Measurements from ENCODE around the gene PM20D2. TPM values are rescaled to one million over a fixed set of nuclear protein-coding genes. Genes with fewer than 3 reads are reported as not detected.

The PM20D2 gene
- total and polyA plus RNA-seq, 2 donors (not counting 1 experiment from before 2014, with no cell fraction given), result 3.9 to 10.1 TPM

GRCh38 chr6:89205819-89206218 is 60.0 kb downstream of the PM20D2 start:
- H3K4me3 ChIP-seq (replicated peaks in 1 of 4; ENCODE audit: control extremely low read depth in 1 of 4, insufficient read depth in 1 of 4, low read depth in 3 of 4, low read length in 4 of 4), result no peak overlapping the region
- H3K79me2 ChIP-seq (ENCODE audit: control insufficient read depth, insufficient read depth, low read length), result no peaks in the 10 kb centered on the region
- no peaks in the 10 kb centered on the region for H3K36me3 ChIP-seq (ENCODE audit: control insufficient read depth, insufficient read depth, low read length)
- no peak for DNase-seq (ENCODE audit: low read depth in 2 of 2)
- no peaks in the 10 kb centered on the region for H3K27me3 ChIP-seq (ENCODE audit: control insufficient read depth, insufficient read depth, low read length)
- H3K9me3 ChIP-seq (ENCODE audit: control insufficient read depth, insufficient read depth, low read depth, low read length), result no peaks in the 10 kb centered on the region
- TF ChIP-seq, protein P1, sequence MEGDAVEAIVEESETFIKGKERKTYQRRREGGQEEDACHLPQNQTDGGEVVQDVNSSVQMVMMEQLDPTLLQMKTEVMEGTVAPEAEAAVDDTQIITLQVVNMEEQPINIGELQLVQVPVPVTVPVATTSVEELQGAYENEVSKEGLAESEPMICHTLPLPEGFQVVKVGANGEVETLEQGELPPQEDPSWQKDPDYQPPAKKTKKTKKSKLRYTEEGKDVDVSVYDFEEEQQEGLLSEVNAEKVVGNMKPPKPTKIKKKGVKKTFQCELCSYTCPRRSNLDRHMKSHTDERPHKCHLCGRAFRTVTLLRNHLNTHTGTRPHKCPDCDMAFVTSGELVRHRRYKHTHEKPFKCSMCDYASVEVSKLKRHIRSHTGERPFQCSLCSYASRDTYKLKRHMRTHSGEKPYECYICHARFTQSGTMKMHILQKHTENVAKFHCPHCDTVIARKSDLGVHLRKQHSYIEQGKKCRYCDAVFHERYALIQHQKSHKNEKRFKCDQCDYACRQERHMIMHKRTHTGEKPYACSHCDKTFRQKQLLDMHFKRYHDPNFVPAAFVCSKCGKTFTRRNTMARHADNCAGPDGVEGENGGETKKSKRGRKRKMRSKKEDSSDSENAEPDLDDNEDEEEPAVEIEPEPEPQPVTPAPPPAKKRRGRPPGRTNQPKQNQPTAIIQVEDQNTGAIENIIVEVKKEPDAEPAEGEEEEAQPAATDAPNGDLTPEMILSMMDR (conservative IDR thresholded peaks at IDR 0.05 in 1 of 2, IDR thresholded peaks at IDR 0.05 in 1 of 2; ENCODE audit: low read depth in 1 of 2, low read length in 2 of 2), result no peak
- no peak for TF ChIP-seq EZH2 (IDR thresholded peaks at IDR 0.05; ENCODE audit: low read length, missing control alignments)
- H3K4me2 ChIP-seq (ENCODE audit: extremely low read depth, insufficient read depth, low read length), result no peak overlapping the region
- H3K9ac ChIP-seq (ENCODE audit: insufficient read depth, low read length), result no peak overlapping the region
- H2AFZ ChIP-seq (ENCODE audit: low read length), result no peak overlapping the region
- no peaks in the 10 kb centered on the region for H3K4me1 ChIP-seq (ENCODE audit: control insufficient read depth, extremely low read depth, insufficient read depth, low read length)
- no peak overlapping the region for H3K27ac ChIP-seq (ENCODE audit: insufficient read depth, low read length)
- no peaks in the 10 kb centered on the region for H4K20me1 ChIP-seq (ENCODE audit: control insufficient read depth, extremely low read depth, insufficient read depth, low read length)

GRCh38 chr6:89208551-89208950 is 62.7 kb downstream of the PM20D2 start:
- Histone ChIP-seq H3K36me3 (ENCODE audit: control insufficient read depth, insufficient read depth, low read length) (no peaks in the 10 kb centered on the region), H2AFZ (ENCODE audit: low read length) (no peak overlapping the region), H3K79me2 (ENCODE audit: control insufficient read depth, insufficient read depth, low read length) (no peaks in the 10 kb centered on the region), H3K9ac (ENCODE audit: insufficient read depth, low read length) (no peak overlapping the region), H3K27me3 (ENCODE audit: control insufficient read depth, insufficient read depth, low read length) (no peaks in the 10 kb centered on the region), H3K27ac (ENCODE audit: insufficient read depth, low read length) (no peak overlapping the region), H3K9me3 (ENCODE audit: control insufficient read depth, insufficient read depth, low read depth, low read length) (no peaks in the 10 kb centered on the region), H3K4me2 (ENCODE audit: extremely low read depth, insufficient read depth, low read length) (no peak overlapping the region), H4K20me1 (ENCODE audit: control insufficient read depth, extremely low read depth, insufficient read depth, low read length) (no peaks in the 10 kb centered on the region), H3K4me3 (replicated peaks in 1 of 4; ENCODE audit: control extremely low read depth in 1 of 4, insufficient read depth in 1 of 4, low read depth in 3 of 4, low read length in 4 of 4) (no peak overlapping the region), H3K4me1 (ENCODE audit: control insufficient read depth, extremely low read depth, insufficient read depth, low read length) (no peaks in the 10 kb centered on the region)
- no peak for TF ChIP-seq EZH2 (IDR thresholded peaks at IDR 0.05; ENCODE audit: low read length, missing control alignments)
- TF ChIP-seq, protein P1 (conservative IDR thresholded peaks at IDR 0.05 in 1 of 2, IDR thresholded peaks at IDR 0.05 in 1 of 2; ENCODE audit: low read depth in 1 of 2, low read length in 2 of 2), result no peak
- no peak for DNase-seq (ENCODE audit: low read depth in 2 of 2)

DNA sequence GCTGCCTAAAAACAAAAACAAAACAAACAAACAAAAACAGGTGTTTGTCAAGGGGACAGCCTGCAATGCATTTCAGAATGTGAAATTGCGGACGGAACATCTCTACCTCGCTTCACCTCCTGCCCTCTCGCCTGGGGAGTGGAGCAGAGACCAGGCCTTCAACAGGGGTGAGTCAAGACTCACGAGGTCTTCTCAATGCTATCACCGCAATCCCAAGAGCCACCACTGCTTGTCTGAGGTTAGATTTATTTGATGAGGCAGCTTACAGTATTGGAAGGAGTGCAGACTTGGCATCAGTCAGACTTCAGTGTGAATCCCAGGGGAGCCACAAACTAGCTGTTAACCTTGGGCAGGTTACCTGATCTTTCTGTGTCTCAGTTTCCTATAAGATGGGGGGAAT is 63.6 kb downstream of the PM20D2 start:
- Histone ChIP-seq H3K9ac (ENCODE audit: insufficient read depth, low read length) (no peak overlapping the region), H3K27me3 (ENCODE audit: control insufficient read depth, insufficient read depth, low read length) (no peaks in the 10 kb centered on the region), H3K4me3 (replicated peaks in 1 of 4; ENCODE audit: control extremely low read depth in 1 of 4, insufficient read depth in 1 of 4, low read depth in 3 of 4, low read length in 4 of 4) (no peak overlapping the region), H3K79me2 (ENCODE audit: control insufficient read depth, insufficient read depth, low read length) (no peaks in the 10 kb centered on the region), H4K20me1 (ENCODE audit: control insufficient read depth, extremely low read depth, insufficient read depth, low read length) (no peaks in the 10 kb centered on the region), H3K27ac (ENCODE audit: insufficient read depth, low read length) (no peak overlapping the region), H2AFZ (ENCODE audit: low read length) (no peak overlapping the region), H3K9me3 (ENCODE audit: control insufficient read depth, insufficient read depth, low read depth, low read length) (no peaks in the 10 kb centered on the region), H3K4me2 (ENCODE audit: extremely low read depth, insufficient read depth, low read length) (no peak overlapping the region), H3K4me1 (ENCODE audit: control insufficient read depth, extremely low read depth, insufficient read depth, low read length) (no peaks in the 10 kb centered on the region), H3K36me3 (ENCODE audit: control insufficient read depth, insufficient read depth, low read length) (no peaks in the 10 kb centered on the region)
- TF ChIP-seq, protein P1 (conservative IDR thresholded peaks at IDR 0.05 in 1 of 2, IDR thresholded peaks at IDR 0.05 in 1 of 2; ENCODE audit: low read depth in 1 of 2, low read length in 2 of 2), result no peak
- no peak for TF ChIP-seq EZH2 (IDR thresholded peaks at IDR 0.05; ENCODE audit: low read length, missing control alignments)
- no peak for DNase-seq (ENCODE audit: low read depth in 2 of 2)
